Tibial nerve (tissue), 4 donors: Measurements from ENCODE around the gene KRTAP12-2.
"Not testable (repeated sequence)": the region's sequence is repeated elsewhere in the genome, so short reads cannot be mapped to it uniquely, and the experiment has no call there.

Experiments
- EP300 ChIP-seq, 2 donors: sonication (generic); formaldehyde crosslinking; IDR thresholded peaks; one replicate each; pipeline ENCODE4 v1.6.1; 2017; ENCODE audit warnings: antibody characterized with exemption in 2 of 2, mild to moderate bottlenecking in 1 of 2
- TF ChIP-seq, protein P1 (sequence below), 5 experiments: fragments of 200-600 bp in 3 of 5; fragments of 450-650 bp in 2 of 5; sonication (generic) in 3 of 5; IDR thresholded peaks; one replicate each; pipeline ENCODE4 v1.5.1; 2016 to 2019; ENCODE audit warnings: antibody characterized with exemption in 5 of 5, mild to moderate bottlenecking in 3 of 5, moderate library complexity in 2 of 5

DNA sequence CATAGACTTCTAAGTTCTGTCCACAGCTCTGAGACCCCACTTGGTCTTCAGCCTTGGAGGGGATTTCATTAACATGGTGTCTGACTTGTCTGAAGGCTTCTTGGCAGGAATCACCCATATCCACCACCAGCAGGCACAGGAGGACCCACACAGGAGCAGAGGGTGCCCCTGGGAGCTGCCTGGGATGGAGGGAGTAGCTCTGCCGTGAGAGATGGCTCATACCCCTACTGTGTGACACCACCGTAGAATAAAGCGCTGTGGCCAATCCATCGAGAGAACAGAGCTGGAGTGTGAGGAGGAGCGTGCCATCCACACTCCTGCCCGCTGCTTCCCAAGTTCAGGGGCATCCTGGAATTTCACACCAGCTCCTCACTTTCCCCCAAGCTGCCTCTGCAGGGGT is 18.3 kb upstream of the KRTAP12-2 start:
- TF ChIP-seq, protein P1, sequence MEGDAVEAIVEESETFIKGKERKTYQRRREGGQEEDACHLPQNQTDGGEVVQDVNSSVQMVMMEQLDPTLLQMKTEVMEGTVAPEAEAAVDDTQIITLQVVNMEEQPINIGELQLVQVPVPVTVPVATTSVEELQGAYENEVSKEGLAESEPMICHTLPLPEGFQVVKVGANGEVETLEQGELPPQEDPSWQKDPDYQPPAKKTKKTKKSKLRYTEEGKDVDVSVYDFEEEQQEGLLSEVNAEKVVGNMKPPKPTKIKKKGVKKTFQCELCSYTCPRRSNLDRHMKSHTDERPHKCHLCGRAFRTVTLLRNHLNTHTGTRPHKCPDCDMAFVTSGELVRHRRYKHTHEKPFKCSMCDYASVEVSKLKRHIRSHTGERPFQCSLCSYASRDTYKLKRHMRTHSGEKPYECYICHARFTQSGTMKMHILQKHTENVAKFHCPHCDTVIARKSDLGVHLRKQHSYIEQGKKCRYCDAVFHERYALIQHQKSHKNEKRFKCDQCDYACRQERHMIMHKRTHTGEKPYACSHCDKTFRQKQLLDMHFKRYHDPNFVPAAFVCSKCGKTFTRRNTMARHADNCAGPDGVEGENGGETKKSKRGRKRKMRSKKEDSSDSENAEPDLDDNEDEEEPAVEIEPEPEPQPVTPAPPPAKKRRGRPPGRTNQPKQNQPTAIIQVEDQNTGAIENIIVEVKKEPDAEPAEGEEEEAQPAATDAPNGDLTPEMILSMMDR (IDR thresholded peaks at IDR 0.05): not testable (repeated sequence)
- not testable (repeated sequence) for TF ChIP-seq EP300 (IDR thresholded peaks at IDR 0.05)
